Thyroid gland (tissue), 4 donors: ENCODE measurements around the gene RTL1. TPM values are rescaled to one million over a fixed set of nuclear protein-coding genes. Genes with fewer than 3 reads are reported as not detected.

ENCODE experiments used
- DNase-seq, 2 donors: peaks; one replicate each; pipeline ENCODE4 v3.0.0-alpha.2; 2019
- H3K27ac ChIP-seq, 3 donors: fragments of 200-600 bp; sonication (generic); 1 replicate in 2 of 3; 2 replicates in 1 of 3; pipeline ENCODE4 v1.5.1; 2016 to 2019; ENCODE audit warnings: mild to moderate bottlenecking in 1 of 3, moderate library complexity in 1 of 3
- H3K27me3 ChIP-seq: fragments of 200-600 bp; sonication (generic); one replicate; pipeline ENCODE4 v1.5.1; 2019
- H3K36me3 ChIP-seq, 2 donors: fragments of 200-600 bp; sonication (generic); one replicate each; pipeline ENCODE4 v1.5.1; 2016 to 2019
- H3K4me1 ChIP-seq, 2 donors: fragments of 200-600 bp; sonication (generic); one replicate each; pipeline ENCODE4 v1.5.1; 2017 to 2019
- H3K4me3 ChIP-seq, 3 donors: fragments of 200-600 bp; sonication (generic); replicated peaks in 1 of 3; 1 replicate in 2 of 3; 2 replicates in 1 of 3; pipeline ENCODE4 v1.5.1; 2016; ENCODE audit warnings: mild to moderate bottlenecking in 1 of 3
- H3K9me3 ChIP-seq: fragments of 200-600 bp; sonication (generic); one replicate; pipeline ENCODE4 v1.5.1; 2017
- CTCF ChIP-seq, 6 experiments: fragments of 200-600 bp in 3 of 6; fragments of 450-650 bp in 3 of 6; sonication (generic) in 3 of 6; IDR thresholded peaks; one replicate each; pipeline ENCODE4 v1.5.1; 2016 to 2019; ENCODE audit warnings: antibody characterized with exemption in 6 of 6, mild to moderate bottlenecking in 2 of 6, inconsistent platforms in 1 of 6, moderate library complexity in 1 of 6
- POLR2A ChIP-seq, 2 donors: fragments of 450-650 bp; IDR thresholded peaks; one replicate each; pipeline ENCODE4 v1.6.1; 2017; ENCODE audit warnings: antibody characterized with exemption in 2 of 2, mild to moderate bottlenecking in 2 of 2, moderate library complexity in 1 of 2
- WGBS, 2 donors: methylation state at CpG; one replicate each; pipeline ENCODE4 v1.1.5; 2017; 5-methylcytosine and 5-hydroxymethylcytosine counted together
- intact Hi-C: fragments of 100-400 bp; cut with DNase I; formaldehyde crosslinking; loops from one replicate; pipeline ENCODE4 v1.15.1; 2023
- total RNA-seq, 4 donors: library from RNA; depleted of rRNA; stranded (reverse); fragments of >200 nt; gene quantifications; one replicate each; pipeline ENCODE4 v1.2.3, GENCODE V29; 2016

RTL1 gene
- total RNA-seq, 4 donors from 2014 or later = not detected

GRCh38 chr14:100874411-100875091 is 29.0 kb downstream of the RTL1 start:
- H3K27me3 ChIP-seq = no peaks in the 10 kb centered on the region

GRCh38 chr14:100874051-100874410 is 29.5 kb downstream of the RTL1 start:
- H3K4me1 ChIP-seq = no peaks in the 10 kb centered on the region
- whole genome bisulfite sequencing, 2 donors = 95 to 100% methylated on average over 2 to 4 of the region's 4 CpGs
- DNase-seq = no peak
- no peaks in the 10 kb centered on the region for H3K27me3 ChIP-seq
- H3K27ac ChIP-seq = no peak overlapping the region
- no peak overlapping the region for H3K4me3 ChIP-seq
- TF ChIP-seq POLR2A (IDR thresholded peaks at IDR 0.05) = no peak
- TF ChIP-seq CTCF (IDR thresholded peaks at IDR 0.05) = no peak
- no peaks in the 10 kb centered on the region for H3K36me3 ChIP-seq
- no peaks in the 10 kb centered on the region for H3K9me3 ChIP-seq
- intact Hi-C loops = no loop called here

More at GRCh38 chr14:100874411-100875091, 29.0 kb downstream of the RTL1 start:
- intact Hi-C loops = no loop called here
- Histone ChIP-seq H3K27ac (no peak overlapping the region), H3K4me3 (no peak overlapping the region), H3K9me3 (no peaks in the 10 kb centered on the region), H3K36me3 (no peaks in the 10 kb centered on the region), H3K4me1 (no peaks in the 10 kb centered on the region)
- WGBS, 2 donors = 82 to 86% methylated on average over 17 to 21 of the region's 21 CpGs
- TF ChIP-seq POLR2A (IDR thresholded peaks at IDR 0.05) = no peak
- TF ChIP-seq CTCF (IDR thresholded peaks at IDR 0.05) = no peak
- no peak for DNase-seq

GRCh38 chr14:100873096-100873482 is 30.4 kb downstream of the RTL1 start:
- Histone ChIP-seq H3K27me3 (no peaks in the 10 kb centered on the region), H3K27ac (no peak overlapping the region), H3K36me3 (no peaks in the 10 kb centered on the region), H3K4me3 (no peak overlapping the region), H3K4me1 (no peaks in the 10 kb centered on the region), H3K9me3 (no peaks in the 10 kb centered on the region)
- WGBS, 2 donors = 52 to 58% methylated on average over 3 of the region's 3 CpGs
- no peak for DNase-seq
- intact Hi-C loops = no loop called here
- TF ChIP-seq CTCF (IDR thresholded peaks at IDR 0.05) = no peak
- no peak for TF ChIP-seq POLR2A (IDR thresholded peaks at IDR 0.05)

- WGBS, 2 donors = 81 to 84% methylated on average over 15 of the region's 15 CpGs
- H3K27me3 ChIP-seq = no peaks in the 10 kb centered on the region
- intact Hi-C loops = no loop called here
These were observed 31.0 kb downstream of the RTL1 start for GRCh38 chr14:100872259-100873095.

More at GRCh38 chr14:100872259-100873095, 31.0 kb downstream of the RTL1 start:
- Histone ChIP-seq H3K27ac (no peak overlapping the region), H3K4me1 (no peaks in the 10 kb centered on the region), H3K9me3 (no peaks in the 10 kb centered on the region), H3K36me3 (no peaks in the 10 kb centered on the region), H3K4me3 (no peak overlapping the region)
- TF ChIP-seq CTCF (IDR thresholded peaks at IDR 0.05) = no peak
- no peak for TF ChIP-seq POLR2A (IDR thresholded peaks at IDR 0.05)
- DNase-seq = no peak
